Measurements from ENCODE around the gene BBS2.

DNA sequence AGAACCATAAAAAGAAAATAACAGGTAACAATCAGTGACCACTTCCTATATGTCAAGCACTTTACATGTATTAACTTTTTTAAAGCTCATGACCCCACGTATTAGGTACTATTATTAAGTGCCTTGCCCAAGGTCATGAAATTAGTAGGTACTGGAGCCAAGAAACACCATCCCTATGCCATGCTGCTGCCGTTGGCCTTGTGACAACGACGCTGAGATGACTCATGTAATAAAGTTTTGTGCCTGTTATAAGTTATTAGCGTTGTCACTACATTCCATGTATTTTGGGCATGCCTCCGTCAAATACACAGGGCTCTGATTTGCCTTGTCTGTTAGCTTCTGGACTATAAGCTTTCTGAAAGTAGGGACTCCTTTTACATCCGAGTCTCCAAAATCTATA is 1.4 kb downstream of the BBS2 start:
- no peak for TF ChIP-seq CTCF (IDR thresholded peaks at IDR 0.05; ENCODE audit: poor library complexity, severe bottlenecking)
- TF ChIP-seq EZH2 (IDR thresholded peaks at IDR 0.05; ENCODE audit: borderline replicate concordance, insufficient read depth, low read length, poor library complexity, severe bottlenecking): no peak
- TF ChIP-seq TAF1 (IDR thresholded peaks at IDR 0.05; ENCODE audit: low read depth): no peak
- TF ChIP-seq POLR2AphosphoS5 (IDR thresholded peaks at IDR 0.05): no peak
- no peak for TF ChIP-seq SMC3 (conservative IDR thresholded peaks at IDR 0.05; ENCODE audit: poor library complexity)
- TF ChIP-seq RAD21 (conservative IDR thresholded peaks at IDR 0.05): no peak
- no peak for TF ChIP-seq EP300 (conservative IDR thresholded peaks at IDR 0.05; ENCODE audit: poor library complexity, severe bottlenecking)
- TF ChIP-seq, protein P1, sequence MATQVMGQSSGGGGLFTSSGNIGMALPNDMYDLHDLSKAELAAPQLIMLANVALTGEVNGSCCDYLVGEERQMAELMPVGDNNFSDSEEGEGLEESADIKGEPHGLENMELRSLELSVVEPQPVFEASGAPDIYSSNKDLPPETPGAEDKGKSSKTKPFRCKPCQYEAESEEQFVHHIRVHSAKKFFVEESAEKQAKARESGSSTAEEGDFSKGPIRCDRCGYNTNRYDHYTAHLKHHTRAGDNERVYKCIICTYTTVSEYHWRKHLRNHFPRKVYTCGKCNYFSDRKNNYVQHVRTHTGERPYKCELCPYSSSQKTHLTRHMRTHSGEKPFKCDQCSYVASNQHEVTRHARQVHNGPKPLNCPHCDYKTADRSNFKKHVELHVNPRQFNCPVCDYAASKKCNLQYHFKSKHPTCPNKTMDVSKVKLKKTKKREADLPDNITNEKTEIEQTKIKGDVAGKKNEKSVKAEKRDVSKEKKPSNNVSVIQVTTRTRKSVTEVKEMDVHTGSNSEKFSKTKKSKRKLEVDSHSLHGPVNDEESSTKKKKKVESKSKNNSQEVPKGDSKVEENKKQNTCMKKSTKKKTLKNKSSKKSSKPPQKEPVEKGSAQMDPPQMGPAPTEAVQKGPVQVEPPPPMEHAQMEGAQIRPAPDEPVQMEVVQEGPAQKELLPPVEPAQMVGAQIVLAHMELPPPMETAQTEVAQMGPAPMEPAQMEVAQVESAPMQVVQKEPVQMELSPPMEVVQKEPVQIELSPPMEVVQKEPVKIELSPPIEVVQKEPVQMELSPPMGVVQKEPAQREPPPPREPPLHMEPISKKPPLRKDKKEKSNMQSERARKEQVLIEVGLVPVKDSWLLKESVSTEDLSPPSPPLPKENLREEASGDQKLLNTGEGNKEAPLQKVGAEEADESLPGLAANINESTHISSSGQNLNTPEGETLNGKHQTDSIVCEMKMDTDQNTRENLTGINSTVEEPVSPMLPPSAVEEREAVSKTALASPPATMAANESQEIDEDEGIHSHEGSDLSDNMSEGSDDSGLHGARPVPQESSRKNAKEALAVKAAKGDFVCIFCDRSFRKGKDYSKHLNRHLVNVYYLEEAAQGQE (IDR thresholded peaks at IDR 0.05; ENCODE audit: borderline replicate concordance): no peak
- no peak for TF ChIP-seq MXI1 (conservative IDR thresholded peaks at IDR 0.05; ENCODE audit: poor library complexity, severe bottlenecking)
